SJCRH30 (cell line): ENCODE data around the gene TSPYL4. TPM values are rescaled to one million over a fixed set of nuclear protein-coding genes. Genes with fewer than 3 reads are reported as not detected.
"Not testable (repeated sequence)": the region's sequence is repeated elsewhere in the genome, so short reads cannot be mapped to it uniquely, and the experiment has no call there.

Source experiments
- DNase-seq, 2 experiments: peaks; one replicate each; pipeline ENCODE4 v3.0.0-alpha.2; 2015 to 2020
- H3K27ac ChIP-seq: fragments of 250-450 bp; sonication (Bioruptor Pico); 2 replicates; pipeline ENCODE4 v1.5.1; 2020; ENCODE audit warnings: mild to moderate bottlenecking, moderate library complexity
- H3K27me3 ChIP-seq: fragments of 250-450 bp; sonication (Bioruptor Pico); 2 replicates; pipeline ENCODE4 v1.5.1; 2020; ENCODE audit warnings: mild to moderate bottlenecking, moderate library complexity
- H3K36me3 ChIP-seq: fragments of 250-450 bp; sonication (Bioruptor Pico); 2 replicates; pipeline ENCODE4 v1.5.1; 2020; ENCODE audit warnings: mild to moderate bottlenecking, moderate library complexity
- H3K4me1 ChIP-seq: fragments of 250-450 bp; sonication (Bioruptor Pico); 2 replicates; pipeline ENCODE4 v1.5.1; 2020; ENCODE audit warnings: mild to moderate bottlenecking, moderate library complexity
- H3K4me3 ChIP-seq: fragments of 250-450 bp; sonication (Bioruptor Pico); 2 replicates; pipeline ENCODE4 v1.5.1; 2020; ENCODE audit warnings: mild to moderate bottlenecking, moderate library complexity
- H3K9me3 ChIP-seq: fragments of 250-450 bp; sonication (Bioruptor Pico); replicated peaks from 2 replicates; pipeline ENCODE4 v1.5.1; 2020; ENCODE audit warnings: mild to moderate bottlenecking, moderate library complexity
- total RNA-seq: library from RNA; depleted of rRNA; stranded (reverse); fragments of >200 nt; shearing (Covaris generic); gene quantifications from 2 replicates; pipeline ENCODE4 v1.2.3, GENCODE V29; 2014; rRNA removed

TSPYL4 gene
- total RNA-seq = 12.3 and 13.4 TPM in 2 replicates

- Histone ChIP-seq H3K4me3 (peak within 1 kb of the TSS; percentile 84), H3K27me3 (no peaks in the 10 kb centered on the region), H3K4me1 (peaks cover 10% of the 10 kb centered on the region), H3K9me3 (no peaks in the 10 kb centered on the region), H3K27ac (peak within 1 kb of the TSS; percentile 91), H3K36me3 (no peaks in the 10 kb centered on the region)
- DNase-seq = peak; percentile 93 to 96
These were observed at the start of gene TSPYL4 for GRCh38 chr6:116253505-116254296. TSS of gene TSPYL4 (minus strand) at chr6:116254075. CDS start at chr6:116254008, 67 bp downstream.

DNA sequence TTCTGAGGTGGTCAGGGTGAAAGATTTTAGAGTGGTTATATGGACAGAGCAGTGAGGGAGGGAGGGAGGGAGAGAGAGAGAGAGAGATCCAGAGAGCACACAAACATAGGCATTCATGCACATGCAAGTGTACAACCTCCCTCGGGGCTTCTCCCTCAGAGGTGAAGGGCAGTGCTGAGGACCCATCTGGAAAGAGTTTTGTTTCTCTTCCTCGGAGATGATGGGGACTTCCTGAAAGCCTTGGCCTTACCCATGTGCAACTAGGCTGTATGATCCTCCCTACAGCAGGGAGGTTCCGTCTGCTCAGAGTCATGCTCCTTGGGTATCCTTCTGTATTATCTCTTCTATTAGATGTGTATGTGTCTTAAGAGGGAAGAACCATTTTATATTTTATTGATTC, 47.2 kb upstream of the TSPYL4 start:
- Histone ChIP-seq H3K9me3 (peaks cover 4% of the 10 kb centered on the region; the same call in 1 of the 2 replicates), H3K27ac (no peak overlapping the region), H3K27me3 (no peaks in the 10 kb centered on the region), H3K4me3 (no peak overlapping the region), H3K4me1 (no peaks in the 10 kb centered on the region), H3K36me3 (no peaks in the 10 kb centered on the region)
- DNase-seq = no peak

DNA sequence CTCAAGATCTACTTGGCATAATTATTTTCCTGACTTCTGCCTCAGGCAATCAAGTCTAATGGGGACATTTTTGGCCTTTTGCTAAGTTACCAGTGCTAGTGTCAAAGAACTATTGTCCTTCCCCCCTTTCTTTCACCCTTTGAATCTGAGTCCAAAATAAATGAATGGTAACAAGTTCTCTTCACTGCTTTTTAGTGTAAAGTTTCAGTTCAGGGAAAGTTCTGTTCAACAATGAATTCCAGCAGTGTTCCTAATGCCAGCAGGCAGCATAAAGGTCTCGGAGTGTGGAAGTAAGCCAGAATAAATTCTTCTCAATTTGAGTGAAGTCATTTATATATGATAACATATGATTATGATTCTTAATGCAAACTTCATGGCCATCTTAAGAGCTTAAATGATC, 46.7 kb upstream of the TSPYL4 start:
- Histone ChIP-seq H3K27me3 (no peaks in the 10 kb centered on the region), H3K4me3 (no peak overlapping the region), H3K9me3 (peaks cover 4% of the 10 kb centered on the region; the same call in 1 of the 2 replicates), H3K36me3 (no peaks in the 10 kb centered on the region), H3K4me1 (no peaks in the 10 kb centered on the region), H3K27ac (no peak overlapping the region)
- no peak for DNase-seq

- no peak for DNase-seq
- peaks cover 4% of the 10 kb centered on the region; the same call in 1 of the 2 replicates for H3K9me3 ChIP-seq
- no peaks in the 10 kb centered on the region for H3K36me3 ChIP-seq
- H3K27ac ChIP-seq = no peak overlapping the region
- no peaks in the 10 kb centered on the region for H3K27me3 ChIP-seq
- H3K4me1 ChIP-seq = no peaks in the 10 kb centered on the region
- no peak overlapping the region for H3K4me3 ChIP-seq
These were observed 45.1 kb upstream of the TSPYL4 start for GRCh38 chr6:116298973-116299372.

DNA sequence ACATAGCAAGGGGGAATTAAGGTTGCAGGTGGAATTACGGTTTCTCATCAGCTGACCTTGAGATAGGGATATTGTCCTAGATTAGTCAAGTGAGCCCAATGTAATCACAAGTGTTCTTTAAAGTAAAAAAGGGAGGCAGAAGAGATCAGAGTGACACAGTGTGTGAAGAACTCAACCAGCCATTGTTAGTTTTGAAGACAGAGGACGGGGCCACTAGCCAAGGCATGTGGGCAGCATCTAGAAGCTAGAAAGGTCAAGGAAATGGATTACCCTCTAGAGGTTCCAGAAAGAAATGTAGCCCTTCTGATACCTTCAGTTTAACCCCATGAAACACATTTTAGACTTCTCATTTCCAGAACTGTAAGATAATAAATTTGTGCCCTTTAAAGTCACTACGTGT, 44.4 kb upstream of the TSPYL4 start:
- Histone ChIP-seq H3K9me3 (peaks cover 4% of the 10 kb centered on the region; the same call in 1 of the 2 replicates), H3K4me1 (no peaks in the 10 kb centered on the region), H3K27ac (no peak overlapping the region), H3K36me3 (no peaks in the 10 kb centered on the region), H3K4me3 (no peak overlapping the region), H3K27me3 (no peaks in the 10 kb centered on the region)
- DNase-seq = no peak

- H3K27ac ChIP-seq = no peak overlapping the region
- DNase-seq = no peak
- H3K4me1 ChIP-seq = no peaks in the 10 kb centered on the region
- no peaks in the 10 kb centered on the region for H3K9me3 ChIP-seq
- H3K36me3 ChIP-seq = no peaks in the 10 kb centered on the region
- no peaks in the 10 kb centered on the region for H3K27me3 ChIP-seq
- no peak overlapping the region for H3K4me3 ChIP-seq
These were observed 38.7 kb upstream of the TSPYL4 start for GRCh38 chr6:116292553-116292952.

DNA sequence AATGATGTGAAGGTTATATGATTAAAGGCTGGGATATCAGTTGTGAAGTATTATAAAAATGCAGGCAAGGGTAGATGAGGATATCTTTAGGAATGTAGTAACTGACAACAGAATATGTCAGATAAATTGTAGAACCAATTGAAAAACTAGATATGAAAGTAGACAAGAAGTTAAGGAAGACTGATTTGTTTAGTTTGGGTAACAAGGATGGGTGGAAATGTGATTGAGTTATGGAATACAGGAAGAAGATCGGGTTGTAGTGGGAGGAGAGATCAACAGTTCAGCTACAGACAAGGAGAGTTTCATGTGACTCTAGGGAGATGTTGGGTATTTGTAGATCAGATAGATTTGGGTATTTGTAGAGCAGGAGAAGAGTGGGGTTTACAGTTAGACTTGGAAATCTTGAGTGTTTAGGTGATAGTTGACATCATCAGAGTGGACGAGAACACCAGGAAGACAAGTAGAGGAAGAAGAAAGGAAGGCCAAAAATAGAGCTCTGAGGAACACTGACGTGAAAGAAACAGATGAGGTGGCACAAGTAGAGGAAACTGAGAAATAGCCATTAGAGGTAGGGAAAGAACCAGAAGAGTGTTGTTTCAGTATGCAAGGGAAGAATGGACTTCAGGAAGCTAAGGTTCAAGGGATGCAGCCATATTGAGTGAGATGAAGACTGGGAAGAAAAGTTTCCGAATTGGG, 38.0 kb upstream of the TSPYL4 start:
- no peaks in the 10 kb centered on the region for H3K36me3 ChIP-seq
- DNase-seq = no peak
- no peak overlapping the region for H3K27ac ChIP-seq
- H3K27me3 ChIP-seq = no peaks in the 10 kb centered on the region
- no peaks in the 10 kb centered on the region for H3K9me3 ChIP-seq
- no peaks in the 10 kb centered on the region for H3K4me1 ChIP-seq
- H3K4me3 ChIP-seq = no peak overlapping the region

DNA sequence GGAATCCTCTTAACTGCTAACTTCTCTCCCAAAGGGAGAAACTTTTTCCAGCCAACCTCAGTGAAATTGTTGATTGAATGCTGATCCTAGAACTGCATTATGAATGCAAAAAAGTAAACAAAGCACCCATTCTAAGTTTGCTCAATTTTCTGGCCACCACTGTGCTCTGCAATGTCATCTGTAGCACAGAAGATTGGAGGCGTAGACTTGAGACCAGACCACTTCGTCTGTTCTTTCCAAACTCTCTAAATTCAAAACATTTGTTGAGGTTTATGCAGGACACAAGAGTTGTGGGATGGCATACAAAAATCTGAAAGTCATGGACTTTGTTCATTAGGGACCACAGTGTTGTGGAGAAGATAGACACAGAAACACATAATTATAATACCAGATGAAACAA, 36.9 kb upstream of the TSPYL4 start:
- H3K27ac ChIP-seq = no peak overlapping the region
- no peak for DNase-seq
- H3K4me3 ChIP-seq = no peak overlapping the region
- no peaks in the 10 kb centered on the region for H3K27me3 ChIP-seq
- no peaks in the 10 kb centered on the region for H3K4me1 ChIP-seq
- no peaks in the 10 kb centered on the region for H3K36me3 ChIP-seq
- H3K9me3 ChIP-seq = no peaks in the 10 kb centered on the region

DNA sequence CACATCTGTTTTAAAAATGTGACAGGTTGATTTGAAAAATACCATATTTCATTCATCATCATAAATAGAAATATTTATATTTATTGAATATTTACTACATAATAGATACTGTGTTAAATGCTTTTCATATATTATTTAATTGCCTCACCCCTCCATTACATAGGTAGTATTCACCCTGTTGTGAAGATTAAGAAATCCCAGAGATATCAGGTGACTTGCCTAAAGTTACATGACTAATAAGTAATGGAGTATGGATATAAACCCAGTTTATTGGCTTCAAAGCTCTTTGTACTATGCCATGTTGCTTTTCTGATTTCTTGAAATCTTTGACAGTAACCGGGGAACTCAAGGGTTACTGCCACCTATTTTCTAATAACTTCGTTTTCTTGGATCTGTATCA, 36.0 kb upstream of the TSPYL4 start:
- no peaks in the 10 kb centered on the region for H3K27me3 ChIP-seq
- H3K4me3 ChIP-seq = no peak overlapping the region
- no peak for DNase-seq
- H3K36me3 ChIP-seq = no peaks in the 10 kb centered on the region
- H3K9me3 ChIP-seq = no peaks in the 10 kb centered on the region
- no peak overlapping the region for H3K27ac ChIP-seq
- no peaks in the 10 kb centered on the region for H3K4me1 ChIP-seq

DNA sequence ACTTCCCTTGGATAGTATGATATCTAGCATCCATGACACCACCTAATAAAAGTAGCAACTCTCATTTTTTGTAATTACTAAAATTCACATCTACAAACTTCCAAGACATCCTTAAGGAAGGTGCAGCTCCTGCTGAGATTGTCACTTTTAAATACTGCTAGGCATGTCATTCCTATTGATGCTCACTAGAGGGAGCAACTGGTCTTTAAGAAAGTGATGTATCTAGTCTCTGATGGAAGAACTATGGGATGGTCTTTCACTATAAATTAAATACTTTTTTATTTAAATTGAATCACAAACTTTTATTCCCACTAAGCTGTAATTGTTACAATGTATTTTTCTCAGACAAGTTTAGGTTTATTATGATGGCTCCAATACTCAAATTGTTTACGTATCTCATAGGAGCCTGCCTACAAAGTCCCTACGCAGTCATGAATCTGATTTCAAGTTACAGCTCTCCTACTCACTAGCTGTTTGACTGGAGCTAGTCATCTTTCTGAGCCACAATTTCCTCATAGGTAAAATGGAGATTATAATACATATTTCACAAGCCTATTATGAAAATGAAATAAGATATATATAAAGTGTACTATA, 33.9 kb upstream of the TSPYL4 start:
- no peaks in the 10 kb centered on the region for H3K27me3 ChIP-seq
- H3K4me1 ChIP-seq = no peaks in the 10 kb centered on the region
- H3K36me3 ChIP-seq = no peaks in the 10 kb centered on the region
- DNase-seq = peak in 1 of 2 experiments; percentile 71
- H3K9me3 ChIP-seq = no peaks in the 10 kb centered on the region
- H3K27ac ChIP-seq = no peak overlapping the region
- H3K4me3 ChIP-seq = no peak overlapping the region

GRCh38 chr6:116286773-116287358, 33.0 kb upstream of the TSPYL4 start:
- Histone ChIP-seq H3K4me1 (no peaks in the 10 kb centered on the region), H3K9me3 (no peaks in the 10 kb centered on the region), H3K36me3 (no peaks in the 10 kb centered on the region), H3K27me3 (no peaks in the 10 kb centered on the region), H3K27ac (no peak overlapping the region), H3K4me3 (no peak overlapping the region)
- DNase-seq = no peak

DNA sequence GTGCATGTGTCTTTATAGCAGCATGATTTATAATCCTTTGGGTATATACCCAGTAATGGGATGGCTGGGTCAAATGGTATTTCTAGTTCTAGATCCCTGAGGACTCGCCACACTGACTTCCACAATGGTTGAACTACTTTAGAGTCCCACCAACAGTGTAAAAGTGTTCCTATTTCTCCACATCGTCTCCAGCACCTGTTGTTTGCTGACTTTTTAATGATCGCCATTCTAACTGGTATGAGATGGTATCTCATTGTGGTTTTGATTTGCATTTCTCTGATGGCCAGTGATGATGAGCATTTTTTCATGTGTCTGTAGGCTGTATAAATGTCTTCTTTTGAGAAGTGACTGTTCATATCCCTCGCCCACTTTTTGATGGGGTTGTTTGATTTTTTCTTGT, 31.1 kb upstream of the TSPYL4 start:
- not testable (repeated sequence) for H3K36me3 ChIP-seq, H3K4me1 ChIP-seq, H3K9me3 ChIP-seq, H3K27me3 ChIP-seq, H3K4me3 ChIP-seq, DNase-seq, H3K27ac ChIP-seq

GRCh38 chr6:116283191-116283590, 29.3 kb upstream of the TSPYL4 start:
- Histone ChIP-seq H3K36me3 (no peaks in the 10 kb centered on the region; the same call in 1 of the 2 replicates), H3K4me3 (no peak overlapping the region), H3K4me1 (peaks cover 1% of the 10 kb centered on the region; the same call in 1 of the 2 replicates), H3K27me3 (no peaks in the 10 kb centered on the region), H3K27ac (no peak overlapping the region), H3K9me3 (no peaks in the 10 kb centered on the region)
- DNase-seq = no peak

DNA sequence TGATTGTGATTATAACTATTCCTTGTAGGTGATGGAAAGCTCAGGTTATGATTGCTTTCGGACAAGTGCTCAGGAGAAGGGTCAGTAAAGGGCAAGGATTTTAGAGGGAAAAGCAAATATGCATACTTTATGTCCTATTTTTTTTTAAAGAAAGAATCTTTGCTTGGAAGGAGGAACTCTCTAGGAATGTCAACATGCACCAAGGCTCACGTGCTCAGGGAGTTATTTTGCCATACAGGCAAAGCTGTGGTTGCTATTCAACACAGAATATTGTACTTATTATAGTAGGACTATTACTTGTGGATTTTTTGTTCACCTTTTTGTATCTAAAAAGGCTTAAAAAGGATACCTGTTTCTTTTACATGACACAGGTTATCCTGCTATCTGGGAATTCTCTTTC, 28.8 kb upstream of the TSPYL4 start:
- H3K27me3 ChIP-seq = no peaks in the 10 kb centered on the region
- peaks cover 4% of the 10 kb centered on the region; the same call in 1 of the 2 replicates for H3K36me3 ChIP-seq
- no peaks in the 10 kb centered on the region for H3K9me3 ChIP-seq
- H3K4me3 ChIP-seq = no peak overlapping the region
- DNase-seq = no peak
- no peak overlapping the region for H3K27ac ChIP-seq
- peaks cover 4% of the 10 kb centered on the region; the same call in 1 of the 2 replicates for H3K4me1 ChIP-seq

- H3K27me3 ChIP-seq = no peaks in the 10 kb centered on the region
- H3K4me3 ChIP-seq = peak overlapping the region; percentile 95
- peaks cover 9% of the 10 kb centered on the region; the same call in 1 of the 2 replicates for H3K36me3 ChIP-seq
- no peaks in the 10 kb centered on the region for H3K9me3 ChIP-seq
- DNase-seq = no peak
- no peak overlapping the region; the same call in 1 of the 2 replicates for H3K27ac ChIP-seq
- H3K4me1 ChIP-seq = peaks cover 9% of the 10 kb centered on the region; the same call in 1 of the 2 replicates
These were observed 27.1 kb upstream of the TSPYL4 start for GRCh38 chr6:116280933-116281316.
